Esophagus (tissue), 2 donors: ENCODE results near the gene UNC13A. TPM values are rescaled to one million over a fixed set of nuclear protein-coding genes. Genes with fewer than 3 reads are reported as not detected.

Experiments used
- H3K27ac ChIP-seq, 2 donors: one replicate each; pipeline ENCODE4 v1.5.1; 2013; ENCODE audit warnings: low read depth in 2 of 2, mild to moderate bottlenecking in 2 of 2, inconsistent platforms in 1 of 2, low read length in 1 of 2, moderate library complexity in 1 of 2
- H3K27me3 ChIP-seq, 2 donors: one replicate each; pipeline ENCODE4 v1.6.1; 2013; ENCODE audit warnings: low read length in 2 of 2, control low read depth in 1 of 2, mild to moderate bottlenecking in 1 of 2; ENCODE audit not compliant: insufficient read depth in 2 of 2, control insufficient read depth in 1 of 2
- H3K36me3 ChIP-seq, 2 donors: one replicate each; pipeline ENCODE4 v1.6.1; 2013; ENCODE audit warnings: low read length in 1 of 2; ENCODE audit not compliant: control insufficient read depth in 2 of 2, insufficient read depth in 2 of 2
- H3K4me1 ChIP-seq, 2 donors: one replicate each; pipeline ENCODE4 v1.6.1; 2013; ENCODE audit warnings: low read length in 1 of 2; ENCODE audit not compliant: control insufficient read depth in 2 of 2, insufficient read depth in 2 of 2
- H3K4me3 ChIP-seq, 2 donors: one replicate each; pipeline ENCODE4 v1.5.1; 2013; ENCODE audit warnings: low read length in 2 of 2, mild to moderate bottlenecking in 2 of 2, low read depth in 1 of 2, moderate library complexity in 1 of 2
- H3K9me3 ChIP-seq, 2 donors: one replicate each; pipeline ENCODE4 v1.6.1; 2013; ENCODE audit warnings: mild to moderate bottlenecking in 2 of 2, low read depth in 1 of 2, low read length in 1 of 2, moderate library complexity in 1 of 2; ENCODE audit not compliant: control insufficient read depth in 2 of 2, insufficient read depth in 1 of 2
- WGBS, 2 donors: extraction: QIAGEN DNeasy Blood & Tissue Kit; methylation state at CpG; one replicate each; pipeline ENCODE4 v1.1.7; 2013; 5-methylcytosine and 5-hydroxymethylcytosine counted together
- polyA plus RNA-seq, 2 donors: library from polyadenylated mRNA; stranded (reverse); fragments of 200-250 nt; gene quantifications; one replicate each; pipeline ENCODE4 v1.2.3, GENCODE V29; 2013
- donor health status: healthy with polysubstance abuse.
- donor health status: Bipolar disorder and iron deficiency.

Gene UNC13A
- polyA plus RNA-seq, 2 donors = 0.02 to 0.04 TPM

GRCh38 chr19:17685451-17686022 lies 2.6 kb downstream of the UNC13A start:
- Histone ChIP-seq H3K27ac (no peak overlapping the region), H3K36me3 (no peaks in the 10 kb centered on the region), H3K4me1 (peaks cover 3 to 17% of the 10 kb centered on the region in 2 donors), H3K4me3 (no peak overlapping the region), H3K27me3 (peaks cover 0 to 8% of the 10 kb centered on the region in 2 donors), H3K9me3 (no peaks in the 10 kb centered on the region)
- WGBS, 2 donors = 53 to 56% methylated on average over 14 to 15 of the region's 15 CpGs

- Histone ChIP-seq H3K9me3 (no peaks in the 10 kb centered on the region), H3K4me1 (peaks cover 6 to 17% of the 10 kb centered on the region in 2 donors), H3K36me3 (no peaks in the 10 kb centered on the region), H3K27me3 (peaks cover 0 to 8% of the 10 kb centered on the region in 2 donors), H3K27ac (no peak overlapping the region), H3K4me3 (no peak overlapping the region)
- 56 to 63% methylated on average over 4 of the region's 4 CpGs for WGBS, 2 donors
Measured at GRCh38 chr19:17684256-17684655, 3.9 kb downstream of the UNC13A start.

- H3K27me3 ChIP-seq = peaks cover 0 to 5% of the 10 kb centered on the region in 2 donors
- H3K4me3 ChIP-seq = no peak overlapping the region
- no peaks in the 10 kb centered on the region for H3K9me3 ChIP-seq
- H3K36me3 ChIP-seq = no peaks in the 10 kb centered on the region
- 76 to 87% methylated on average over 4 of the region's 4 CpGs for WGBS, 2 donors
- peaks cover 6 to 13% of the 10 kb centered on the region in 2 donors for H3K4me1 ChIP-seq
- no peak overlapping the region for H3K27ac ChIP-seq
Measured at GRCh38 chr19:17683078-17683477, 5.1 kb downstream of the UNC13A start.

DNA sequence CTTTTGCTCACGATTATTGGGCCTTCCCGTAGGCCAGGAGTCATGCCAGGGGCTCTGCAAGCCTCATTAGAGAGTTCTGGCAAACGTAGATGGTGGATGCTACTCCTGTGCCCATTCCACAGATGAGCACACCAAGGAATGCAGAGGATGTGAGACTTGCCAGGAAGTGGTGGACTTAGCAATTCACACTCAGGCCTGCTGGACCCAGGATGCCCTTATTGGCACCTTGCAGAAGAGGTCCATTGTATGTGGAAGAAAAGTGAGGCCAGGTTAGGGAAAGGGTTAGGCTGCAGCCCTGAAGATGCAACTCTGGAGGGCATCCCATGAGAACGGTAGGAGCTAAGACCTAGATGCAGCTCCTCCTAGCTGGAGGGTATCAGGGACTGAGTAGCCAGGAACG lies 5.9 kb downstream of the UNC13A start:
- Histone ChIP-seq H3K4me1 (peaks cover 6 to 8% of the 10 kb centered on the region in 2 donors), H3K27me3 (peaks cover 0 to 5% of the 10 kb centered on the region in 2 donors), H3K36me3 (no peaks in the 10 kb centered on the region), H3K27ac (no peak overlapping the region), H3K4me3 (no peak overlapping the region), H3K9me3 (no peaks in the 10 kb centered on the region)
- WGBS, 2 donors = 67 to 68% methylated on average over 5 of the region's 5 CpGs

DNA sequence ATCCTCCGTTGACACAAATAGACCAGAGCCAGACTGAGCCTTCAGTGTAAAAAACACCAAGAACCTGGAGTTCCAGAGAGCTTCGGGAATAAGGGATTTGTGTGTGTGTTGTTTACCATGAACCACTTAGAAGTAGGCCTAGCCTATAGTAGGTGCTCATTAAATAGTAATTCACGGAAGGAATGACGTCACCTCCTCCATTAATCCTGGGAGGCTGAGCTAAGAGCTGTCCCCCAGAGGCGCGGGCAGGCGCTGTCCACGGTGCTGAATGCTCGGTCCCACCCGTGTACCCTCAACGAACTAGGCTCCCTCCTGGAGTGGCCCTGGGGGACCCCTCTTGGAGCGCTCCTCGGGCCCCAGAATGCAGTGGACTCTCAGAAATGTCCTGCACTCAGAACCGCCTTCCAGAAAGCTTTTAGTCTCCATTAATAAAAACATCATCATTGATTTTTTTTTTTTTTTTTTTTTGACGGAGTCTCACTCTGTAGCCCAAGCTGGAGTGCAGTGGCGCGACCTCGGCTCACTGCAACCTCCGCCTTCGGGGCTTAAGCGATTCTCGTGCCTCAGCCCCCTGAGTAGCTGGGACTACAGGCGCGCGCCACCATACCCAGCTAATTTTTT lies 6.5 kb downstream of the UNC13A start:
- Histone ChIP-seq H3K4me3 (no peak overlapping the region), H3K27ac (no peak overlapping the region), H3K27me3 (peaks cover 0 to 2% of the 10 kb centered on the region in 2 donors), H3K4me1 (peaks cover 6% of the 10 kb centered on the region in 2 donors), H3K9me3 (no peaks in the 10 kb centered on the region), H3K36me3 (no peaks in the 10 kb centered on the region)
- WGBS, 2 donors = 54 to 56% methylated on average over 24 to 25 of the region's 25 CpGs

DNA sequence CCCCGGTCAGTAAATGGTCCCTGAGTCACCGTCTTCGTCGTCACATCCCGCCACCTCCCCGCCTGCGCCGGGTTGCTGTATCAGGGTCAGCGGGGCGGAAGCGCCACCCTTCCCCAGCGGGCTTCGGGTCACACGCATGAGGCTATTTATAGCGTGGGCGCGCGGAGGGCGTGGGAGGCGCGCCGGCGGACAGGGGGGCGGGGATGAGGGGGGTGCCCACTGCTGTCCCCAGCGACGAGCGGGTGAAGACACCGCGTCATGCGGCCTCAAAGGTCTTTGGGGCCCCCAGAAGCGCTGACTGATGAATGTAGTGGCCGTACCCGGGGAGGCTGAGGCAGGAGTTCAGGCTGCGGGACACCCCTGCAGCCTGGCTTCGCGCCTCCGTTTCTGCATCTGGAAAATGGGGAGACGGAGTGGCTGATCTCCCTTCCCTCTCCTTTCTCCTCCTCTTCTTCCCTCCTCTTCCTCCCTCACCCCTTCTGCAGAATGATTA lies 7.9 kb downstream of the UNC13A start:
- Histone ChIP-seq H3K27me3 (no peaks in the 10 kb centered on the region), H3K4me3 (no peak overlapping the region), H3K4me1 (peaks cover 0 to 2% of the 10 kb centered on the region in 2 donors), H3K27ac (no peak overlapping the region), H3K36me3 (no peaks in the 10 kb centered on the region), H3K9me3 (no peaks in the 10 kb centered on the region)
- 5% methylated on average over 33 to 38 of the region's 38 CpGs for WGBS, 2 donors

DNA sequence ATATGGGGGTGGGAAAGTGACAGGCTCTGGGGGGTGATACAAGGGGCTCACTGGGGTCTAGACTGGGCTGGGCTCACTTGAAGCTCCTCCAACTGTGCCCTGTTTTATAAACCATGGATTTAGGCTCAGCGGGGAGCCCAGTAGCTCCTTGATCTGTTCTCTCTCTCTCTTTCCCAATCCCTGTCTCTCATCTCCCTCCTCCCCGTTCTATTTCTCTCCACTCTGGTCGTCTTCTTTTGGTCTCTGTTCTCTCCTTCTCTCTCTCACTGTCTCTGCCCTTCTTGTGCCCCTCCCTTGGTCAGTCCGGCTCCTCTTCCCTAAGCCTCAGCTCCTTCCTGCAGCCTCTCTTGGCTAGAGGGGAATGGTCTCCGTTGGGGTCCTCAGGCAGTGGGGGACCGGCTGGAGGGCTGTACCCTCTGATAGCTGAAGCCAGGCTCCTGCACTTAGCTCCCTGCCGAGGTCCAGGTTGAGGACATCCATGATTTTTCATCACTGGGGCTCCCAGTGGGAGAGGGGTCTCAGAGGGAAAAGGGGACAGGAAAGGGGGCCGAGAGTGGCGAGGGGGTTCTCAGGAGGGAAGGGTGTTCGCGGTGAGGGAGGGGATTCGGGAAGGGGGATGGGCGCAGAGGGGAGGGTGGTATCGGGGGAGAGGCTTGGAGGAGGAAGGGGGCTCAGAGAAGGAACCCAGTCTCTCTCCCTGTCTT lies 8.5 kb downstream of the UNC13A start:
- 9 to 10% methylated on average over 14 of the region's 14 CpGs for WGBS, 2 donors
- Histone ChIP-seq H3K36me3 (no peaks in the 10 kb centered on the region), H3K27me3 (no peaks in the 10 kb centered on the region), H3K4me3 (no peak overlapping the region), H3K9me3 (no peaks in the 10 kb centered on the region), H3K4me1 (peaks cover 0 to 2% of the 10 kb centered on the region in 2 donors), H3K27ac (peak overlapping the region in 1 of 2 donors; percentile 48)

GRCh38 chr19:17678836-17679235 lies 9.3 kb downstream of the UNC13A start:
- WGBS, 2 donors = 68 to 75% methylated on average over 4 of the region's 4 CpGs
- Histone ChIP-seq H3K4me3 (no peak overlapping the region), H3K27ac (no peak overlapping the region), H3K4me1 (peaks cover 0 to 2% of the 10 kb centered on the region in 2 donors), H3K27me3 (no peaks in the 10 kb centered on the region), H3K9me3 (no peaks in the 10 kb centered on the region), H3K36me3 (no peaks in the 10 kb centered on the region)

GRCh38 chr19:17677002-17677401 lies 11.2 kb downstream of the UNC13A start:
- Histone ChIP-seq H3K4me3 (no peak overlapping the region), H3K4me1 (peaks cover 0 to 2% of the 10 kb centered on the region in 2 donors), H3K36me3 (no peaks in the 10 kb centered on the region), H3K27me3 (no peaks in the 10 kb centered on the region), H3K9me3 (no peaks in the 10 kb centered on the region), H3K27ac (no peak overlapping the region)
- WGBS, 2 donors = 72 to 79% methylated on average over 2 of the region's 2 CpGs
